MM.1S (cell line): ENCODE results near the gene NCOA5.

Experiments used
- CTCF ChIP-seq: fragments of 300-600 bp; sonication (generic); IDR thresholded peaks from 2 replicates; pipeline ENCODE4 v1.5.1; 2016; ENCODE audit warnings: antibody characterized with exemption, low read length, mixed read lengths
- EZH2 ChIP-seq: fragments of 300-600 bp; sonication (generic); optimal IDR thresholded peaks from 2 replicates; pipeline ENCODE3; 2017; ENCODE audit warnings: low read depth, mild to moderate bottlenecking, antibody characterized with exemption, low read length, mixed read lengths
- EZH2phosphoT487 ChIP-seq: fragments of 300-600 bp; sonication (generic); IDR thresholded peaks from 2 replicates; pipeline ENCODE4 v1.6.1; 2018; ENCODE audit warnings: antibody characterized with exemption, low read length

GRCh38 chr20:46035713-46036112 lies 54.0 kb downstream of the NCOA5 start:
- TF ChIP-seq CTCF (no peak), EZH2 (no peak), EZH2phosphoT487 (no peak)
